Fibroblast of villous mesenchyme (primary cell): ENCODE results near the gene MEDAG. TPM values are rescaled to one million over a fixed set of nuclear protein-coding genes. Genes with fewer than 3 reads are reported as not detected.
A peak's percentile ranks its signal among the peaks of the same experiment; 100 is the strongest.

Experiments
- DNase-seq: peaks from one replicate; pipeline ENCODE4 v3.0.0-alpha.2; 2010; ENCODE audit warnings: low read depth
- H3K4me3 ChIP-seq: 2 replicates; pipeline ENCODE4 v1.5.1; 2011; ENCODE audit warnings: low read depth, mild to moderate bottlenecking, low read length
- total RNA-seq: library from RNA; depleted of rRNA; stranded (reverse); fragments of >200 nt; gene quantifications from 2 replicates; pipeline ENCODE4 v1.2.3, GENCODE V29; 2012
- TF ChIP-seq, protein P1 (sequence below): IDR thresholded peaks from 2 replicates; pipeline ENCODE4 v1.5.1; 2012; ENCODE audit warnings: low read depth, mild to moderate bottlenecking, low read length; ENCODE audit not compliant: insufficient read depth

The MEDAG gene
- total RNA-seq, 1 donor = 12.1 TPM

GRCh38 chr13:30868799-30869470 is 37.1 kb upstream of the MEDAG start:
- TF ChIP-seq, protein P1, sequence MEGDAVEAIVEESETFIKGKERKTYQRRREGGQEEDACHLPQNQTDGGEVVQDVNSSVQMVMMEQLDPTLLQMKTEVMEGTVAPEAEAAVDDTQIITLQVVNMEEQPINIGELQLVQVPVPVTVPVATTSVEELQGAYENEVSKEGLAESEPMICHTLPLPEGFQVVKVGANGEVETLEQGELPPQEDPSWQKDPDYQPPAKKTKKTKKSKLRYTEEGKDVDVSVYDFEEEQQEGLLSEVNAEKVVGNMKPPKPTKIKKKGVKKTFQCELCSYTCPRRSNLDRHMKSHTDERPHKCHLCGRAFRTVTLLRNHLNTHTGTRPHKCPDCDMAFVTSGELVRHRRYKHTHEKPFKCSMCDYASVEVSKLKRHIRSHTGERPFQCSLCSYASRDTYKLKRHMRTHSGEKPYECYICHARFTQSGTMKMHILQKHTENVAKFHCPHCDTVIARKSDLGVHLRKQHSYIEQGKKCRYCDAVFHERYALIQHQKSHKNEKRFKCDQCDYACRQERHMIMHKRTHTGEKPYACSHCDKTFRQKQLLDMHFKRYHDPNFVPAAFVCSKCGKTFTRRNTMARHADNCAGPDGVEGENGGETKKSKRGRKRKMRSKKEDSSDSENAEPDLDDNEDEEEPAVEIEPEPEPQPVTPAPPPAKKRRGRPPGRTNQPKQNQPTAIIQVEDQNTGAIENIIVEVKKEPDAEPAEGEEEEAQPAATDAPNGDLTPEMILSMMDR = no peak
- H3K4me3 ChIP-seq = no peak overlapping the region
- peak; percentile 28 for DNase-seq

GRCh38 chr13:30869491-30869890 is 36.6 kb upstream of the MEDAG start:
- TF ChIP-seq, protein P1 = no peak
- H3K4me3 ChIP-seq = no peak overlapping the region
- DNase-seq = peak; percentile 73

- TF ChIP-seq, protein P1 = no peak
- peak overlapping the region; percentile 18 for H3K4me3 ChIP-seq
- peak; percentile 100 for DNase-seq
These were observed 35.8 kb upstream of the MEDAG start for GRCh38 chr13:30870049-30870884.

GRCh38 chr13:30870916-30871587 is 35.0 kb upstream of the MEDAG start:
- TF ChIP-seq, protein P1 = no peak
- H3K4me3 ChIP-seq = no peak overlapping the region
- no peak for DNase-seq

DNA sequence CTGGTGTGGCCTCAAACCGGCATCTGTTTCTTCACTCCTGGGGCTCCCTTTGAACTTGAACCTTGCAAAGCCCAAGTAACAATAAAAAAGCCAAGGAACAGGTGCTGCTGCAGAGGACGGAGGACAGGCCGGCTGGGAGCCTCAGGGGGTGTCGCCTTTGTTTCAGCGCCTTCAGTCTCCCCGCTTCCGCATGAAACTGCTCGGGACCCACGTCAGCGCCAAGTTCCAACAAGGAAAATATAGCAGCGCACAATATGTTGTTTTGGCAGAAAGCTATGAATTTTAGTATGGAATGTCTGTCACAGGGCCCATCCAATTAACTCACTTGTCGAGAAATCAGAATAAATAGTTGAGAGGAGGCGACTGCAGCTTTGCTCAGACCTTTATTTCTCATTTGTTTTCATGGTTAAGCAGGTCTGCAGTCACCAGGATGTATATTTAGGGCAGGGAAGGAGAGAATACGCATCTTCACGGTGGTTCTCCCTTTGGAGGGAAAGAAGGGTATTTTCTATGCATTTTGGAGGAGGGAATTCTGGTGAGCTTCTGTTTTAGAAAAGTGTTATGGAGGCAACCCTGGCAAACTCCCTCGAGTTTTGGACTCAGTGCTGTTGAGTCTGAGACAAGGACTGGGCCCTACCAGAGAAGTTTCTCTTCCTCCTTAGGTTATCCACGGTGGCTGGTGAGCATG is 34.3 kb upstream of the MEDAG start:
- TF ChIP-seq, protein P1 = no peak
- H3K4me3 ChIP-seq = no peak overlapping the region
- no peak for DNase-seq

- TF ChIP-seq, protein P1 = no peak
- no peak for DNase-seq
- no peak overlapping the region for H3K4me3 ChIP-seq
These were observed 33.8 kb upstream of the MEDAG start for GRCh38 chr13:30872276-30872594.
